Stomach (tissue), 9 donors: ENCODE results near the gene GFRA3. TPM values are rescaled to one million over a fixed set of nuclear protein-coding genes. Genes with fewer than 3 reads are reported as not detected.

Experiments
- DNase-seq, 2 donors: peaks; one replicate each; pipeline versions ENCODE4 v3.0.0 to v3.0.0-alpha.2; 2013 to 2019
- H3K27ac ChIP-seq, 5 donors: fragments of 200-600 bp in 4 of 5; sonication (generic) in 4 of 5; one replicate each; pipeline ENCODE4 v1.5.1; 2013 to 2019; ENCODE audit warnings: mild to moderate bottlenecking in 1 of 5, moderate library complexity in 1 of 5
- H3K27me3 ChIP-seq, 3 donors: fragments of 200-600 bp; sonication (generic); one replicate each; pipeline ENCODE4 v1.5.1; 2017 to 2019; ENCODE audit warnings: mixed run types in 1 of 3
- H3K36me3 ChIP-seq, 4 donors: fragments of 200-600 bp; sonication (generic); 1 replicate in 3 of 4; 2 replicates in 1 of 4; pipeline ENCODE4 v1.5.1; 2016 to 2019
- H3K4me1 ChIP-seq, 4 donors: fragments of 200-600 bp; sonication (generic); one replicate each; pipeline ENCODE4 v1.5.1; 2016 to 2019
- H3K4me3 ChIP-seq, 4 donors: fragments of 200-600 bp; sonication (generic) in 3 of 4; one replicate each; pipeline ENCODE4 v1.5.1; 2016 to 2019; ENCODE audit warnings: mild to moderate bottlenecking in 1 of 4
- H3K9me3 ChIP-seq, 4 donors: fragments of 200-600 bp; sonication (generic); one replicate each; pipeline ENCODE4 v1.5.1; 2016 to 2019
- CTCF ChIP-seq, 7 experiments: fragments of 450-650 bp in 4 of 7; fragments of 200-600 bp in 3 of 7; sonication (generic) in 3 of 7; IDR thresholded peaks; one replicate each; pipeline ENCODE4 v1.5.1; 2016 to 2019; ENCODE audit warnings: antibody characterized with exemption in 7 of 7, control low read depth in 2 of 7, mild to moderate bottlenecking in 1 of 7
- EP300 ChIP-seq: sonication (generic); formaldehyde crosslinking; IDR thresholded peaks from one replicate; pipeline ENCODE4 v1.6.1; 2017; ENCODE audit warnings: antibody characterized with exemption
- POLR2A ChIP-seq, 4 donors: fragments of 450-650 bp; IDR thresholded peaks; one replicate each; pipeline ENCODE4 v1.6.1; 2016; ENCODE audit warnings: antibody characterized with exemption in 4 of 4, control low read depth in 2 of 4, mild to moderate bottlenecking in 1 of 4, moderate library complexity in 1 of 4
- POLR2AphosphoS5 ChIP-seq, 3 donors: sonication (generic); formaldehyde crosslinking; IDR thresholded peaks; one replicate each; pipeline ENCODE4 v1.6.1; 2016; ENCODE audit warnings: antibody characterized with exemption in 3 of 3
- WGBS, 5 donors: extraction: QIAGEN DNeasy Blood & Tissue Kit in 3 of 5; methylation state at CpG; one replicate each; pipeline versions ENCODE4 v1.1.5 to v1.1.7; 2013 to 2018; 5-methylcytosine and 5-hydroxymethylcytosine counted together
- intact Hi-C: fragments of 100-400 bp; cut with DNase I; formaldehyde crosslinking; loops from one replicate; pipeline ENCODE4 v1.15.1; 2023; ENCODE audit warnings: low total_unique reads
- polyA plus RNA-seq, 3 donors: library from polyadenylated mRNA; stranded (reverse); fragments of 200-250 nt; gene quantifications; one replicate each; pipeline ENCODE4 v1.2.3, GENCODE V29; 2013
- total RNA-seq, 5 donors: library from RNA; depleted of rRNA; stranded (reverse); fragments of >200 nt; gene quantifications; one replicate each; pipeline versions ENCODE4 v1.1.0 to v1.2.3, GENCODE V29; 2014 to 2016
- donor health status: healthy with polysubstance abuse.
- donor health status: Bipolar disorder and iron deficiency.
- donor health status: healthy.

GFRA3 gene
- total and polyA plus RNA-seq, 8 donors: 0.55 to 4.1 (median 1.8) TPM; not detected in 3

GRCh38 chr5:138216799-138217198, 57.6 kb downstream of the GFRA3 start:
- TF ChIP-seq POLR2AphosphoS5 (IDR thresholded peaks at IDR 0.05): no peak
- no peak for TF ChIP-seq EP300
- TF ChIP-seq POLR2A (IDR thresholded peaks at IDR 0.05): no peak
- no peak for TF ChIP-seq CTCF (IDR thresholded peaks at IDR 0.05)
- no peak overlapping the region for H3K27ac ChIP-seq
- 78 to 90% (median 81%) methylated on average over 2 of the region's 2 CpGs for WGBS, 5 donors
- no peak for DNase-seq
- H3K9me3 ChIP-seq: no peaks in the 10 kb centered on the region
- intact Hi-C loops: no loop called here
- no peaks in the 10 kb centered on the region for H3K27me3 ChIP-seq
- no peak overlapping the region for H3K4me3 ChIP-seq
- H3K4me1 ChIP-seq: peaks cover 12 to 20% (median 16%) of the 10 kb centered on the region in 4 donors
- H3K36me3 ChIP-seq: no peaks in the 10 kb centered on the region

- intact Hi-C loops: no loop called here
- H3K36me3 ChIP-seq: peaks cover 0 to 21% (median 20%) of the 10 kb centered on the region in 4 donors
- TF ChIP-seq POLR2A (IDR thresholded peaks at IDR 0.05) (no peak), POLR2AphosphoS5 (IDR thresholded peaks at IDR 0.05) (peak; percentile 21 to 78 (median 60))
- H3K27me3 ChIP-seq: no peaks in the 10 kb centered on the region
- WGBS, 5 donors: 1 to 2% (median 2%) methylated on average over 32 of the region's 32 CpGs
- peak; percentile 92 to 99 for DNase-seq
- H3K4me1 ChIP-seq: peaks cover 14 to 37% (median 32%) of the 10 kb centered on the region in 4 donors
- peak within 1 kb of the TSS; percentile 49 to 90 (median 82) for H3K27ac ChIP-seq
- H3K9me3 ChIP-seq: no peaks in the 10 kb centered on the region
- H3K4me3 ChIP-seq: peak within 1 kb of the TSS; percentile 80 to 98 (median 94)
These were observed 61.0 kb downstream of the GFRA3 start, which contains the start of gene CDC23 for GRCh38 chr5:138213161-138214029. CDC23 (minus strand) TSS chr5:138213323; CDS start chr5:138213312, 11 bp downstream.

GRCh38 chr5:138212828-138213160, 61.6 kb downstream of the GFRA3 start:
- Histone ChIP-seq H3K27me3 (no peaks in the 10 kb centered on the region), H3K4me3 (peak overlapping the region; percentile 80 to 98 (median 94)), H3K4me1 (peaks cover 14 to 37% (median 32%) of the 10 kb centered on the region in 4 donors), H3K27ac (peak overlapping the region; percentile 49 to 90 (median 82)), H3K36me3 (peaks cover 0 to 26% (median 24%) of the 10 kb centered on the region in 4 donors), H3K9me3 (no peaks in the 10 kb centered on the region)
- intact Hi-C loops: no loop called here
- TF ChIP-seq POLR2A (IDR thresholded peaks at IDR 0.05) (peak in 1 of 4 donors; percentile 8), POLR2AphosphoS5 (IDR thresholded peaks at IDR 0.05) (no peak)
- 0 to 1% (median 0%) methylated on average over 8 of the region's 8 CpGs for WGBS, 5 donors
- DNase-seq: no peak

- intact Hi-C loops: no loop called here
- 90 to 99% (median 96%) methylated on average over 3 of the region's 3 CpGs for WGBS, 5 donors
These were observed 63.4 kb downstream of the GFRA3 start for GRCh38 chr5:138210985-138211384.

More at GRCh38 chr5:138210985-138211384, 63.4 kb downstream of the GFRA3 start:
- Histone ChIP-seq H3K27me3 (no peaks in the 10 kb centered on the region), H3K9me3 (no peaks in the 10 kb centered on the region), H3K4me3 (no peak overlapping the region), H3K27ac (no peak overlapping the region), H3K4me1 (peaks cover 14 to 37% (median 32%) of the 10 kb centered on the region in 4 donors), H3K36me3 (peaks cover 0 to 44% (median 41%) of the 10 kb centered on the region in 4 donors)
- TF ChIP-seq CTCF (IDR thresholded peaks at IDR 0.05) (no peak), POLR2A (IDR thresholded peaks at IDR 0.05) (no peak), POLR2AphosphoS5 (IDR thresholded peaks at IDR 0.05) (no peak), EP300 (no peak)
- DNase-seq: no peak

Other genes with a start within 250 kb of the GFRA3 start
- 10 to 100 TPM; 11.0 to 66.6 (median 36.4) TPM for gene FAM13B, start 241.5 kb downstream of the GFRA3 start, total RNA-seq
- gene FAM13B, start 241.5 kb downstream of the GFRA3 start, polyA plus RNA-seq: 10 to 100 TPM in 1 of 3 donors, 1 to 10 TPM in 2; 7.0 to 15.0 (median 9.5) TPM
- gene WNT8A, start 190.6 kb downstream of the GFRA3 start, total RNA-seq: not detected
- gene WNT8A, start 190.6 kb downstream of the GFRA3 start, polyA plus RNA-seq: not detected
- gene NME5, start 135.2 kb downstream of the GFRA3 start, total RNA-seq: 1 to 10 TPM in 2 of 5 donors, not detected in 3; 1.5 to 2.3 TPM
- gene NME5, start 135.2 kb downstream of the GFRA3 start, polyA plus RNA-seq: 1 to 10 TPM; 2.0 to 2.7 (median 2.1) TPM
- gene BRD8, start 96.0 kb downstream of the GFRA3 start, total RNA-seq: 10 to 100 TPM; 29.9 to 58.2 (median 51.3) TPM
- gene BRD8, start 96.0 kb downstream of the GFRA3 start, polyA plus RNA-seq: 10 to 100 TPM; 20.4 to 35.1 (median 21.8) TPM
- gene KIF20A, start 95.5 kb downstream of the GFRA3 start, total RNA-seq: 1 to 10 TPM in 3 of 5 donors, not detected in 2; 2.0 to 8.4 (median 7.9) TPM
- 1 to 10 TPM; 2.1 to 7.3 (median 2.1) TPM for gene KIF20A, start 95.5 kb downstream of the GFRA3 start, polyA plus RNA-seq
- 10 to 100 TPM in 2 of 5 donors, 1 to 10 TPM in 3; 1.2 to 46.3 (median 4.5) TPM for gene CDC23, start 61.3 kb downstream of the GFRA3 start, total RNA-seq
- gene CDC23, start 61.3 kb downstream of the GFRA3 start, polyA plus RNA-seq: 10 to 100 TPM; 10.6 to 13.1 (median 11.1) TPM
- gene CDC25C, start 57.2 kb upstream of the GFRA3 start, total RNA-seq: 1 to 10 TPM in 2 of 5 donors, not detected in 3; 2.9 to 4.1 TPM
- 1 to 10 TPM in 1 of 3 donors, under 1 TPM in 2; 0.75 to 2.1 (median 0.92) TPM for gene CDC25C, start 57.2 kb upstream of the GFRA3 start, polyA plus RNA-seq
- 10 to 100 TPM in 4 of 5 donors, under 1 TPM in 1; 0.29 to 43.3 (median 26.8) TPM for gene FAM53C, start 63.6 kb upstream of the GFRA3 start, total RNA-seq
- gene FAM53C, start 63.6 kb upstream of the GFRA3 start, polyA plus RNA-seq: 10 to 100 TPM in 1 of 3 donors, 1 to 10 TPM in 2; 7.0 to 13.4 (median 8.7) TPM
- 100 to 1,000 TPM in 1 of 5 donors, 10 to 100 TPM in 4; 47.1 to 107 (median 62.6) TPM for gene KDM3B, start 78.1 kb upstream of the GFRA3 start, total RNA-seq
- 10 to 100 TPM; 12.6 to 20.8 (median 15.6) TPM for gene KDM3B, start 78.1 kb upstream of the GFRA3 start, polyA plus RNA-seq
- 10 to 100 TPM in 1 of 5 donors, 1 to 10 TPM in 2, not detected in 2; 4.5 to 73.3 (median 7.7) TPM for gene REEP2, start 164.4 kb upstream of the GFRA3 start, total RNA-seq
- gene REEP2, start 164.4 kb upstream of the GFRA3 start, polyA plus RNA-seq: 1 to 10 TPM; 2.1 to 5.8 (median 3.1) TPM
- 10 to 100 TPM in 4 of 5 donors, 1 to 10 TPM in 1; 7.7 to 83.9 (median 48.1) TPM for gene EGR1, start 190.9 kb upstream of the GFRA3 start, total RNA-seq
- 10 to 100 TPM; 17.0 to 45.4 (median 30.2) TPM for gene EGR1, start 190.9 kb upstream of the GFRA3 start, polyA plus RNA-seq